PFSK-1 (cell line): ENCODE measurements around the gene RYR3.

Experiments used
- FOXP2 ChIP-seq: optimal IDR thresholded peaks from 2 replicates; pipeline ENCODE3; 2011; ENCODE audit warnings: borderline replicate concordance, control low read depth, inconsistent platforms; ENCODE audit not compliant: insufficient read depth; ENCODE audit errors: extremely low read length, extremely low read depth
- POLR2AphosphoS5 ChIP-seq: IDR thresholded peaks from 2 replicates; pipeline ENCODE4 v1.6.1; 2012; ENCODE audit warnings: low read depth, mild to moderate bottlenecking, control low read depth, low read length, moderate library complexity
- REST ChIP-seq, 2 experiments: IDR thresholded peaks; 2 replicates each; pipeline versions ENCODE4 v1.6.1 to v1.8.0; 2011 to 2012; ENCODE audit warnings: low read depth in 2 of 2, low read length in 2 of 2, control low read depth in 1 of 2, inconsistent platforms in 1 of 2, mild to moderate bottlenecking in 1 of 2, moderate library complexity in 1 of 2; ENCODE audit not compliant: insufficient read depth in 1 of 2
- SIN3A ChIP-seq: IDR thresholded peaks from 2 replicates; pipeline ENCODE4 v1.6.1; 2012; ENCODE audit warnings: mild to moderate bottlenecking, low read length, moderate library complexity, borderline replicate concordance; ENCODE audit not compliant: insufficient read depth
- TAF1 ChIP-seq: IDR thresholded peaks from 2 replicates; pipeline ENCODE4 v1.6.1; 2012; ENCODE audit warnings: low read length, control low read depth, borderline replicate concordance; ENCODE audit not compliant: insufficient read depth

Gene RYR3

DNA sequence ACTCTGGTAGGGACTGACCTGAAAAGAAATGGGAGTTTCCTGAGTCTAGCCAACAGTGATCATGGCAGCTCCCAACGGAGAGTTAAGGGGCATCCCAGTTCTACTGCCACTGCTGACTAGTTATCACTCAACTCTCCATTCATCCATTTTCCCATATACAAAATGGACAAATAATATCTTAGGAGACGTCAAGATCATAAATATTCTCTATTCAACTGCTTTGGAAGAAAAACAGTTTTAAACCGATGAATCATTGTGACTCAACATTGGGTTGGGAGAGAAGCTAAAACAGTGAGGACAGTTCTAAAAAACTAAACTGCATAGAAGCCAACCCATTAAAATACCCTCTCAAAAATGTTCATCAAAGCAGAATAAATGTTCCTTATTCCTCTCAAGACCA lies 600.0 kb downstream of the RYR3 start:
- TF ChIP-seq TAF1 (no peak), SIN3A (no peak), FOXP2 (no peak), POLR2AphosphoS5 (no peak), REST (IDR thresholded peaks at IDR 0.05; ENCODE audit: insufficient read depth in 1 of 2, low read depth in 2 of 2, low read length in 2 of 2) (no peak)

DNA sequence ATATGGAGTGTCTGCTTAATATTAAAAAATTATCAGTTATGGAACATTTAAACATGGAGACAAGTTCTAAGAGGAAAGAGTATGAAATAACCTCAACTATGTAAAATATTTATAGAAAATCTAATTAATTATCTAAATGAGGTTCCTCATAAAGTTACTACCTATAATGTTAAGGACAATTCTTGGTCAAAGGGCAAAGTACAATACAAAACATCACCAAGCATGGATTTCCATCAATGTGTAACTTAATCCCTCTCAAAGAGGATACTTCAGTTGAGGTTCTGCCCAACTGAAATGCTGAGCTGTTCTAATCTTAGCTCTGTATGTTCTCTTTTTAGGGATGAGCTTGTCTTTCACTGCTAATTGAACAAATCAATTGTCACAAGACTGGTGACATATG lies 601.6 kb downstream of the RYR3 start:
- TF ChIP-seq FOXP2 (no peak), REST (IDR thresholded peaks at IDR 0.05; ENCODE audit: insufficient read depth in 1 of 2, low read depth in 2 of 2, low read length in 2 of 2) (no peak), TAF1 (no peak), SIN3A (no peak), POLR2AphosphoS5 (no peak)

DNA sequence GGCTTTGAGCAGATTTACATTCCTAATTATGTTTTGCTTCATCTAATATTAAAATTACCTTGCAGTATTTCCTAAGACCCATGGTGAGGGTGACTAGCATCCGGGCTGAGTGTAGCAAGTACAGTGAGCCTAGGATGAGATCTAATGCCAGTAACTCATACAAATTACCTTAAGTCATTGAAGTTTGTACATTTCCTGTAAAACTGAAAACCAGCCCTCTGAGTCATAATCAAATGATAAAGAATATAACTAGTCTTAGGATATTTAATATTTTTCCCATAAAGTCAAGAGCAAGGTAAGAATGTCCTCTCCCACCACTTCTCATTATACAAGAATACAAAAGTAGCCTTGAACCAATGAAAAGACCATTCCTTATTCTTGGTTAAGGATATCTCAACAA lies 602.7 kb downstream of the RYR3 start:
- no peak for TF ChIP-seq TAF1
- no peak for TF ChIP-seq REST (IDR thresholded peaks at IDR 0.05; ENCODE audit: insufficient read depth in 1 of 2, low read depth in 2 of 2, low read length in 2 of 2)
- no peak for TF ChIP-seq FOXP2
- no peak for TF ChIP-seq SIN3A
- no peak for TF ChIP-seq POLR2AphosphoS5
